ENCODE data around the gene ATAD5. TPM values are rescaled to one million over a fixed set of nuclear protein-coding genes. Genes with fewer than 3 reads are reported as not detected.

The ATAD5 gene
- total RNA-seq, 4 donors from 2014 or later = 0.10 to 0.39 (median 0.20) TPM

GRCh38 chr17:30920282-30920681 is 88.5 kb downstream of the ATAD5 start:
- H3K4me1 ChIP-seq = peaks cover 0 to 9% of the 10 kb centered on the region in 2 donors
- TF ChIP-seq POLR2A (IDR thresholded peaks at IDR 0.05) (no peak), CTCF (IDR thresholded peaks at IDR 0.05 in 4 of 5, conservative IDR thresholded peaks at IDR 0.05 in 1 of 5) (no peak)
- H3K27me3 ChIP-seq = peaks cover 33 to 37% (median 33%) of the 10 kb centered on the region in 3 donors
- H3K27ac ChIP-seq = peak overlapping the region in 1 of 4 donors; percentile 36
- intact Hi-C loops (cut with DNase I; ENCODE audit: low total_unique reads) = no loop called here
- DNase-seq = no peak
- no peak for ATAC-seq
- H3K36me3 ChIP-seq = no peaks in the 10 kb centered on the region
- no peak overlapping the region for H3K4me3 ChIP-seq
- in situ Hi-C loops (cut with MboI; ENCODE audit: low sequenced_read_pairs in 4 of 4) = loop anchor here in 1 of 4 donors (25.0 kb wide), 1 partner anchor 292 kb away; no protein-coding TSS in a partner anchor
- no peaks in the 10 kb centered on the region for H3K9me3 ChIP-seq

GRCh38 chr17:30920683-30921543 is 89.1 kb downstream of the ATAD5 start:
- H3K36me3 ChIP-seq = no peaks in the 10 kb centered on the region
- TF ChIP-seq POLR2A (IDR thresholded peaks at IDR 0.05) (no peak), CTCF (IDR thresholded peaks at IDR 0.05 in 4 of 5, conservative IDR thresholded peaks at IDR 0.05 in 1 of 5) (no peak)
- peak overlapping the region in 2 of 4 donors; percentile 49 to 53 for H3K4me3 ChIP-seq
- in situ Hi-C loops (cut with MboI; ENCODE audit: low sequenced_read_pairs in 4 of 4) (loop anchor here in 1 of 4 donors (25.0 kb wide), 1 partner anchor 291 kb away; no protein-coding TSS in a partner anchor), intact Hi-C loops (cut with DNase I; ENCODE audit: low total_unique reads) (no loop called here)
- ATAC-seq (no peak), DNase-seq (no peak)
- peaks cover 0 to 9% of the 10 kb centered on the region in 2 donors for H3K4me1 ChIP-seq
- no peaks in the 10 kb centered on the region for H3K9me3 ChIP-seq
- peak overlapping the region in 1 of 4 donors; percentile 36 for H3K27ac ChIP-seq
- peaks cover 33 to 38% (median 37%) of the 10 kb centered on the region in 3 donors for H3K27me3 ChIP-seq

- TF ChIP-seq POLR2A (IDR thresholded peaks at IDR 0.05) = peak in 1 of 2 donors; percentile 18
- no peak for TF ChIP-seq CTCF (IDR thresholded peaks at IDR 0.05 in 4 of 5, conservative IDR thresholded peaks at IDR 0.05 in 1 of 5)
- H3K4me3 ChIP-seq = peak within 1 kb of the TSS; percentile 42 to 53 (median 47)
- DNase-seq (peak in 1 of 2 donors; percentile 25), ATAC-seq (no peak)
- H3K27me3 ChIP-seq = peaks cover 34 to 38% (median 37%) of the 10 kb centered on the region in 3 donors
- in situ Hi-C loops (cut with MboI; ENCODE audit: low sequenced_read_pairs in 4 of 4) (loop anchor here in 1 of 4 donors (25.0 kb wide), 1 partner anchor 291 kb away; no protein-coding TSS in a partner anchor), intact Hi-C loops (cut with DNase I; ENCODE audit: low total_unique reads) (no loop called here)
- H3K4me1 ChIP-seq = peaks cover 0 to 9% of the 10 kb centered on the region in 2 donors
- H3K9me3 ChIP-seq = no peaks in the 10 kb centered on the region
- H3K27ac ChIP-seq = peak within 1 kb of the TSS; percentile 4 to 50 (median 26)
- H3K36me3 ChIP-seq = no peaks in the 10 kb centered on the region
Observed at GRCh38 chr17:30921544-30922196, 89.9 kb downstream of the ATAD5 start, which contains the start of gene ADAP2. ADAP2 (plus strand) TSS chr17:30921945; CDS start chr17:30922015, 70 bp downstream.

- H3K27me3 ChIP-seq = peaks cover 36 to 38% (median 37%) of the 10 kb centered on the region in 3 donors
- TF ChIP-seq POLR2A (IDR thresholded peaks at IDR 0.05) = no peak
- TF ChIP-seq CTCF (IDR thresholded peaks at IDR 0.05 in 4 of 5, conservative IDR thresholded peaks at IDR 0.05 in 1 of 5) = no peak
- no peak for DNase-seq
Observed at GRCh38 chr17:30922235-30923030, 90.7 kb downstream of the ATAD5 start.

More at GRCh38 chr17:30922235-30923030, 90.7 kb downstream of the ATAD5 start:
- Histone ChIP-seq H3K9me3 (no peaks in the 10 kb centered on the region), H3K36me3 (no peaks in the 10 kb centered on the region), H3K4me1 (peaks cover 0 to 9% of the 10 kb centered on the region in 2 donors), H3K4me3 (peak overlapping the region; percentile 42 to 53 (median 47)), H3K27ac (peak overlapping the region; percentile 4 to 50 (median 26))
- ATAC-seq = no peak
- intact Hi-C loops (cut with DNase I; ENCODE audit: low total_unique reads) = no loop called here
- in situ Hi-C loops (cut with MboI; ENCODE audit: low sequenced_read_pairs in 4 of 4) = loop anchor here in 1 of 4 donors (25.0 kb wide), 1 partner anchor 290 kb away; no protein-coding TSS in a partner anchor

Data from gastrocnemius medialis (tissue), 4 donors.